Suprapubic skin (tissue), 3 donors: ENCODE data around the gene GSTP1.

Source experiments
- EP300 ChIP-seq: sonication (generic); formaldehyde crosslinking; IDR thresholded peaks from one replicate; pipeline ENCODE4 v1.6.1; 2017; ENCODE audit warnings: antibody characterized with exemption
- POLR2A ChIP-seq, 2 donors: fragments of 450-650 bp; IDR thresholded peaks; one replicate each; pipeline ENCODE4 v1.6.1; 2017; ENCODE audit warnings: antibody characterized with exemption in 2 of 2, mild to moderate bottlenecking in 2 of 2, moderate library complexity in 2 of 2
- TF ChIP-seq, protein P1 (sequence below), 2 donors: fragments of 200-600 bp in 1 of 2; fragments of 450-650 bp in 1 of 2; sonication (generic) in 1 of 2; IDR thresholded peaks; one replicate each; pipeline ENCODE4 v1.5.1; 2016 to 2019; ENCODE audit warnings: antibody characterized with exemption in 2 of 2, mild to moderate bottlenecking in 1 of 2, moderate library complexity in 1 of 2

DNA sequence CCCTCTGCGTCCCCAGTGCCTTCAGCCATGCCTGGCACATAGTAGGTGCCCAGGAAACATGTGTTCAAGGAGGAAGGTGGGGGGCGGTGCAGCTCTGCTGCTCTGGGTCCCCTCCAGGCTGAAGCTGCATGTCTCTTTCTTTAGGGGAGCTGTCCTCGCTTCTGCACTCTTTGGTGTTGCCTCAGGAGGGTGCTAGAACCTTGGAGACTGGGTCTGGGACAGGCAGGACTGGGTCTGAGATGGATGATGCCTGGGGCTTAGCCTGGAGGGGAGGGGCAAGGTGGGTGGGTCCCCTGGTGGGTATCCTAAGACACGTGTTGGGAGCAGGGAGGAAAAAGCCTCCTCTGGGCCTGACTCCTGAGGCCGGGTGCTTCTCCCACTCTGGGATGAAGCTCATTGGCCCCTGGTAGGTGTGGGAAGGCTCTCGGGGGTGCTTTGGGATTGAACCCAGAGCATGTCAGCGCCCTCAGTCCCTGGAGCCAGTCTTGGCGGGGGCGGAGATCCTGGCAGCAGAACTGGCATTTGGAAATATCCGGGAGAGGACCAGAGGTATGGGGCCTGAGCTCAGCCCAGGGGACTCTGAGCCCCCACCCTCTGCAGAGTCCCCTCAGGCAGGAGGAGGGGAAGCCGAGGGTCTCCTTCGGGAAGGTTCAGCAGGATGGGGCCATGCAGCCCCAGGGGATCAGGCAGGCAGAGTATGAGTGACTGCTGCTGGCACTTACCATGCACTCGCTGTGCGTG lies 6.7 kb upstream of the GSTP1 start:
- no peak for TF ChIP-seq EP300
- TF ChIP-seq, protein P1, sequence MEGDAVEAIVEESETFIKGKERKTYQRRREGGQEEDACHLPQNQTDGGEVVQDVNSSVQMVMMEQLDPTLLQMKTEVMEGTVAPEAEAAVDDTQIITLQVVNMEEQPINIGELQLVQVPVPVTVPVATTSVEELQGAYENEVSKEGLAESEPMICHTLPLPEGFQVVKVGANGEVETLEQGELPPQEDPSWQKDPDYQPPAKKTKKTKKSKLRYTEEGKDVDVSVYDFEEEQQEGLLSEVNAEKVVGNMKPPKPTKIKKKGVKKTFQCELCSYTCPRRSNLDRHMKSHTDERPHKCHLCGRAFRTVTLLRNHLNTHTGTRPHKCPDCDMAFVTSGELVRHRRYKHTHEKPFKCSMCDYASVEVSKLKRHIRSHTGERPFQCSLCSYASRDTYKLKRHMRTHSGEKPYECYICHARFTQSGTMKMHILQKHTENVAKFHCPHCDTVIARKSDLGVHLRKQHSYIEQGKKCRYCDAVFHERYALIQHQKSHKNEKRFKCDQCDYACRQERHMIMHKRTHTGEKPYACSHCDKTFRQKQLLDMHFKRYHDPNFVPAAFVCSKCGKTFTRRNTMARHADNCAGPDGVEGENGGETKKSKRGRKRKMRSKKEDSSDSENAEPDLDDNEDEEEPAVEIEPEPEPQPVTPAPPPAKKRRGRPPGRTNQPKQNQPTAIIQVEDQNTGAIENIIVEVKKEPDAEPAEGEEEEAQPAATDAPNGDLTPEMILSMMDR (IDR thresholded peaks at IDR 0.05): no peak
- TF ChIP-seq POLR2A (IDR thresholded peaks at IDR 0.05): no peak
